GM12873 (cell line): ENCODE data around the gene MIEF1.

Experiments used
- CTCF ChIP-seq: IDR thresholded peaks from 2 replicates; pipeline ENCODE4 v1.5.1; 2012; ENCODE audit warnings: low read depth, mild to moderate bottlenecking, moderate library complexity, low read length, control low read depth; ENCODE audit not compliant: insufficient read depth; ENCODE audit errors: missing control alignments

The MIEF1 gene

DNA sequence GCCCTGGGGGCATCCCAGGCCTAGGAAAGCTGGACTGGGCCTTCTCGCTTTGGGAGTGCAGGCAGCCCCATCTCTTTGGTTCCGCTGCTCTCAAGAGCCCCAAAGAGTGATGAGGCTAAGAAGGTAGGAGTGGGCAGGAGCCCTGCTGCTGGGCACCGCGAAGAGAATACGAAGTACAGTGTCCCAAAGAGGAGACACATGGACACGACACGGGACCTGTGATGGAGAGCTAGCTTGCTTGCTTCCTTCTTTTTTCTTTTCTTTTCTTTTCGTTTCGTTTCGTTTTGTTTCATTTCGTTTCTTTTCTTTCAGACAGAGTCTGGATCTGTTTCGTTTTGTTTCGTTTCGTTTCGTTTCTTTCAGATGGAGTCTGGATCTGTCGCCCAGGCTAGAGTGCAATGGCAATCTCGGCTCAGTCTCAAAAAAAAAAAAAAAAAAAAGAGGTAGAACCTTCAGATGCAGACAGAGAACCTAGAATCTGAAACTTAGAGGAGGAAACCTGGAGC is 34.6 kb upstream of the MIEF1 start:
- TF ChIP-seq CTCF = no peak

GRCh38 chr22:39468487-39469325 is 33.4 kb upstream of the MIEF1 start:
- TF ChIP-seq CTCF = no peak

DNA sequence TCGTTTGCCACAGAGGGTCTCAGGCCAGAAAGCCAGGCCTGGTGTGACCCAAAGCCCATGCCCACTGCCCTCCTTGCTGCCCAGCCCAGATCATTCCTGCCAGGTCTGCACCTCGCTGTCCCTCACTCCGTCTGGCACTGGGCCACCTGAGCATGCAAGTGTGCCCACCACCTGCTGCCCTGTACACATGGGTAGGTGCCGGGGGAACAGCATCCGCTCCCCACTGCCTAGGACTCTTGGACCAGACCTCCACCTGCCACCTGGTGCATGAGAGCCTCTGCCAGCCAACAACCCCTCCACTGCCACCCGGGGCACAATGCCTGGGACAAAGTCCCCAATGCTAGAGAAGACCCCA is 32.8 kb upstream of the MIEF1 start:
- TF ChIP-seq CTCF = no peak

GRCh38 chr22:39469681-39470450 is 32.2 kb upstream of the MIEF1 start:
- TF ChIP-seq CTCF = no peak

GRCh38 chr22:39470451-39471291 is 31.4 kb upstream of the MIEF1 start:
- TF ChIP-seq CTCF = no peak

DNA sequence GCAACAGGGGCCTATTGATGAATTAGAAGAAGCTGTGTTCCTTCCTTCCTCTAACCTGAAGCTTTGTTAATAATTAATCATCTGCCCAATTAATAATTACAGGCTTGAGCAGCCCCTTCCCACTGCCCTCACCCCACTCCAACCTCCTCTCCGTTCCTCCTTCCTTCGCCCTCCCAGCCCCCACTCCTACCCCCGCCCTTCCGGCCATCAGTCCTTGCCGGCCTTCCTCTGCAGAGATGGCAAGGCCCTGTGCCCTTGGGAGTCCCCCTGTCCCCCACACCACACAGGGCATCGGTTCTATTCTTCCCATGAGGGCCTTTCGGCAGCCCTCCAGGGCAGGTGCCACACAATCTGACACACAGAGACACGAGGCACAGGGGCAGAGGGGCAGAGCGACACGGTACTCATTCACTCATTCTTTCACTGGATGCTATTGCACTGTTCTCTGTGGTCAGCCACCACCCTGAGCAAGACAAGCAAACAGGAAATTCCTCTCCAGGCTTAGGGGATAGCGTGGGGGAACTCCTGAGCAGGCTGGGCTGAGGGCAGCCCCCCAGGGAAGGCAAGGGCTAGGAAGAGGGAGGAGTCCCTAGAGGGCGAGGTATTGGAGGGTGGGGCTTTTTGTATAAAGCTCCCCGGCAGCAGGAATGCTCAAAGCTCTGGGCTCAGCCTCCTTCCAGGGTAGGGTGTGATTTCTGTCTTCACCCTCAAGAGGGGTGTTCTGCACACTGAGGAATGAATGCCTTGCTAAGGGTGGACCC is 30.5 kb upstream of the MIEF1 start:
- TF ChIP-seq CTCF = no peak
